ENCODE measurements around the gene RGS7BP.

- TF ChIP-seq CTCF (conservative IDR thresholded peaks at IDR 0.05; ENCODE audit: low read depth, low read length), result no peak
- no peak for TF ChIP-seq EZH2 (IDR thresholded peaks at IDR 0.05; ENCODE audit: borderline replicate concordance, low read depth, low read length, poor library complexity, severe bottlenecking)
Measured at GRCh38 chr5:64457846-64458245, 48.0 kb upstream of the RGS7BP start.

Measured in A673 (cell line).